GM12878 (cell line): Measurements from ENCODE around the gene ESR2. TPM values are rescaled to one million over a fixed set of nuclear protein-coding genes. Genes with fewer than 3 reads are reported as not detected.

Experiments used
- ATAC-seq: fragments of 200-7000 bp; cut with Tn5 transposase; 3 replicates; pipeline ENCODE4 v1.9.1; 2020; ENCODE audit warnings: mild to moderate bottlenecking, moderate library complexity
- BruUV-seq: library from RNA; stranded (reverse); fragments of 400-500 nt; replicated peaks from 2 replicates; lab custom pipeline; 2021; lab: Mats Ljungman, UMichigan
- CTCF ChIA-PET: fragments of 300-600 bp; sonication (Branson Sonifier 250); formaldehyde crosslinking; extraction: SDS; loops from one replicate; lab custom pipeline; 2021; ENCODE audit warnings: inconsistent platforms; lab: Yijun Ruan, JAX
- POLR2A ChIA-PET: fragments of 350-600 bp; formaldehyde crosslinking; extraction: SDS; loops from one replicate; lab custom pipeline; 2021; ENCODE audit warnings: inconsistent platforms; lab: Charles Lee
- RAD21 ChIA-PET: fragments of 300-600 bp; sonication (Branson Sonifier 250); formaldehyde crosslinking; loops from one replicate; lab custom pipeline; 2023; ENCODE audit warnings: antibody characterized with exemption; ENCODE audit not compliant: unreplicated experiment; lab: Charles Lee
- SMC1A ChIA-PET: fragments of 300-600 bp; sonication (Branson Sonifier 250); formaldehyde crosslinking; loops from one replicate; lab custom pipeline; 2023; ENCODE audit not compliant: unreplicated experiment, uncharacterized antibody; lab: Charles Lee
- DNase-seq: peaks from one replicate; pipeline ENCODE4 v3.0.0-alpha.2; 2011; ENCODE audit warnings: low read depth, low spot score
- FAIRE-seq: peaks from 3 replicates; lab custom pipeline; 2011; peaks lifted over from hg19 to GRCh38; lab: Jason Lieb, UNC
- H2AFZ ChIP-seq: 2 replicates; pipeline ENCODE4 v1.6.0; 2011; ENCODE audit warnings: low read depth, low read length, control low read depth; ENCODE audit not compliant: control insufficient read depth
- H3K27ac ChIP-seq: 2 replicates; pipeline ENCODE4 v1.5.1; 2011; ENCODE audit warnings: control low read depth; ENCODE audit not compliant: control insufficient read depth, insufficient read depth
- H3K27me3 ChIP-seq, 2 experiments: replicated peaks in 1 of 2; 2 replicates each; pipeline versions ENCODE4 v1.6.0 to v1.6.1; 2011; ENCODE audit warnings: low read length in 1 of 2; ENCODE audit not compliant: control insufficient read depth in 2 of 2, insufficient read depth in 2 of 2
- H3K36me3 ChIP-seq, 2 experiments: 2 replicates each; pipeline ENCODE4 v1.5.1; 2011; ENCODE audit warnings: low read length in 1 of 2; ENCODE audit not compliant: control insufficient read depth in 2 of 2, insufficient read depth in 2 of 2
- H3K4me1 ChIP-seq: 2 replicates; pipeline ENCODE4 v1.6.1; 2011; ENCODE audit warnings: mild to moderate bottlenecking, low read length, moderate library complexity, mixed read lengths; ENCODE audit not compliant: control insufficient read depth, insufficient read depth
- H3K4me2 ChIP-seq: 2 replicates; pipeline ENCODE4 v1.6.0; 2011; ENCODE audit warnings: control low read depth; ENCODE audit not compliant: control insufficient read depth, insufficient read depth
- H3K4me3 ChIP-seq: fragments of 200-600 bp; sonication (generic); 2 replicates; pipeline ENCODE4 v1.5.1; 2016
- H3K79me2 ChIP-seq: 2 replicates; pipeline ENCODE4 v1.6.0; 2011; ENCODE audit warnings: low read length; ENCODE audit not compliant: control insufficient read depth, insufficient read depth
- H3K9ac ChIP-seq: 2 replicates; pipeline ENCODE4 v1.8.0; 2011; ENCODE audit warnings: low read length, control low read depth, mixed read lengths; ENCODE audit not compliant: control insufficient read depth, insufficient read depth
- H3K9me3 ChIP-seq: replicated peaks from 3 replicates; pipeline ENCODE4 v1.5.1; 2011; ENCODE audit warnings: mild to moderate bottlenecking, low read length; ENCODE audit not compliant: control insufficient read depth, insufficient read depth
- H4K20me1 ChIP-seq: 2 replicates; pipeline ENCODE4 v1.6.0; 2011; ENCODE audit not compliant: control insufficient read depth, insufficient read depth
- BMI1 ChIP-seq: fragments of 450-650 bp; IDR thresholded peaks from 2 replicates; pipeline ENCODE4 v1.6.1; 2016; ENCODE audit warnings: mild to moderate bottlenecking, moderate library complexity, borderline replicate concordance
- IRF4 ChIP-seq: IDR thresholded peaks from 2 replicates; pipeline ENCODE4 v1.6.1; 2011; ENCODE audit warnings: low read depth, low read length
- KLF5 ChIP-seq: fragments of 450-650 bp; IDR thresholded peaks from 2 replicates; pipeline ENCODE4 v1.6.1; 2014; ENCODE audit warnings: mild to moderate bottlenecking; ENCODE audit not compliant: partially characterized antibody
- MTA3 ChIP-seq: IDR thresholded peaks from 2 replicates; pipeline ENCODE4 v1.6.1; 2012; ENCODE audit warnings: low read length, inconsistent platforms, borderline replicate concordance
- MXI1 ChIP-seq: fragments of 150-350 bp; IDR thresholded peaks from 2 replicates; pipeline ENCODE4 v1.6.1; 2011; ENCODE audit warnings: low read depth, mild to moderate bottlenecking, inconsistent platforms, low read length, improper control_type of control experiment
- RBBP5 ChIP-seq: fragments of 200-600 bp; sonication (generic); conservative IDR thresholded peaks from 2 replicates; pipeline ENCODE4 v1.6.1; 2016
- SIN3A ChIP-seq: IDR thresholded peaks from 2 replicates; pipeline ENCODE4 v1.6.1; 2012; ENCODE audit warnings: low read depth, low read length, improper control_type of control experiment
- SMAD5 ChIP-seq: IDR thresholded peaks from 2 replicates; pipeline ENCODE4 v1.6.1; 2016; ENCODE audit warnings: antibody characterized with exemption, low read depth
- SMARCA5 ChIP-seq: fragments of 450-650 bp; IDR thresholded peaks from 2 replicates; pipeline ENCODE4 v1.6.1; 2017; ENCODE audit warnings: mild to moderate bottlenecking
- STAT3 ChIP-seq: IDR thresholded peaks from 2 replicates; pipeline ENCODE4 v1.6.1; 2011; ENCODE audit warnings: low read depth, low read length, improper control_type of control experiment
- TCF12 ChIP-seq: IDR thresholded peaks from 2 replicates; pipeline ENCODE4 v1.6.1; 2011; ENCODE audit warnings: low read depth, mild to moderate bottlenecking, low read length
- YBX1 ChIP-seq: fragments of 450-650 bp; IDR thresholded peaks from 2 replicates; pipeline ENCODE4 v1.6.1; 2016; ENCODE audit warnings: antibody characterized with exemption
- WGBS: methylation state at CpG from one replicate; pipeline ENCODE4 v1.1.6; 2016; ENCODE audit warnings: low lambda C conversion rate; ENCODE audit not compliant: insufficient replicate concordance, insufficient coverage; ENCODE audit errors: missing lambda C conversion rate; 5-methylcytosine and 5-hydroxymethylcytosine counted together
- in situ Hi-C: fragments of 300-500 bp; cut with MboI; formaldehyde crosslinking; loops from 9 replicates; pipeline ENCODE4 v1.14.3; 2018; ENCODE audit warnings: mixed read lengths
- intact Hi-C: fragments of 100-400 bp; cut with micrococcal nuclease; formaldehyde crosslinking; loops from one replicate; pipeline ENCODE4 v1.14.2; 2022; ENCODE audit not compliant: unreplicated experiment
- polyA plus RNA-seq, 11 experiments: library from polyadenylated mRNA; depleted of rRNA in 4 of 11; unstranded in 6 of 11; stranded (reverse) in 5 of 11; fragments of >200 nt; fragmentation: Nextera tagmentation in 4 of 11; fragmentation: Illumina TruSeq in 1 of 11; extraction: Ambion mirVana in 4 of 11; extraction: Trizol in 1 of 11; gene quantifications; 1 replicate in 1 of 11; 2 replicates in 10 of 11; pipeline versions ENCODE4 v1.2.1 to v1.2.3, GENCODE V29; 2011 to 2016; ENCODE audit warnings: inconsistent platforms in 2 of 11, missing spikeins in 2 of 11, low read depth in 1 of 11
- total RNA-seq, 4 experiments: library from RNA; depleted of rRNA in 3 of 4; stranded (reverse); fragments of >200 nt in 3 of 4; fragmentation: Illumina TruSeq in 1 of 4; extraction: Trizol in 1 of 4; gene quantifications; 2 replicates each; pipeline versions ENCODE4 v1.2.1 to v1.2.3, GENCODE V29; 2013 to 2021
- TF ChIP-seq, protein P1 (sequence below): fragments of 450-650 bp; IDR thresholded peaks from 2 replicates; pipeline ENCODE4 v1.6.1; 2017; ENCODE audit warnings: mild to moderate bottlenecking
- TF ChIP-seq, protein P2 (sequence below): fragments of 450-650 bp; IDR thresholded peaks from 2 replicates; pipeline ENCODE4 v1.6.1; 2017; ENCODE audit warnings: borderline replicate concordance
- TF ChIP-seq, protein P3 (sequence below): fragments of 450-650 bp; IDR thresholded peaks from 2 replicates; pipeline ENCODE4 v1.6.1; 2017; ENCODE audit warnings: antibody characterized with exemption, mild to moderate bottlenecking, moderate library complexity
- TF ChIP-seq, protein P4 (sequence below): fragments of 450-650 bp; IDR thresholded peaks from 2 replicates; pipeline ENCODE4 v1.6.1; 2016; ENCODE audit warnings: mild to moderate bottlenecking, moderate library complexity, borderline replicate concordance

ESR2 gene
- total and polyA plus RNA-seq, 10 of the 15 experiments (the other 5 are each of a cell fraction or from before 2014, with no cell fraction given): 0.29 to 2.6 (median 0.81) TPM

DNA sequence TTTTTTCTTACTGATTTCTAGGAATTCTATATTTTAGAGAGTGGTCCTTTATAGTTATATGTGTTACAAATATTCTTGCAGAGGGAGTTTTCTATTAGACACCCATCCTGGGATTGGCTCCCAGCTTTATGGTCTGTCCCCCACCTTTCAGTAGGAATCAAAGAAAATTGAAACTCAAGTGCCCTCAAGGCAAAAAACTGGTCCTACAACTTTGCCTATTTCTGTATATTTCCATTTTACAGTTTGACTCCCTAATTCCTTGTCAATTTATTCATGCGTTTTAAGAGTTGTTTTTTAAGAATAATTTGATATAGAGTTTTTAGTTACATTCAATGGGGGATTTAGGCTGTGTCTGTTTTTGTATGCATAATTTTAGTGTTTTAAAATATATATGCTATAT lies 232.5 kb downstream of the ESR2 start:
- WGBS: 96% methylated on average over 1 of the region's 1 CpG
- Histone ChIP-seq H3K9ac (no peak overlapping the region), H3K4me2 (no peak overlapping the region), H3K79me2 (no peaks in the 10 kb centered on the region), H2AFZ (no peak overlapping the region), H3K27me3 (no peaks in the 10 kb centered on the region), H3K4me3 (no peak overlapping the region), H3K36me3 (peaks cover 0 to 5% of the 10 kb centered on the region in 2 experiments; a peak in 2 of 4 replicates), H4K20me1 (no peaks in the 10 kb centered on the region), H3K9me3 (no peaks in the 10 kb centered on the region), H3K27ac (no peak overlapping the region), H3K4me1 (no peaks in the 10 kb centered on the region)
- in situ Hi-C loops: no loop called here
- ATAC-seq (no peak), FAIRE-seq (no peak), DNase-seq (no peak)
- ChIA-PET RAD21 (interaction anchor here (0.6 to 1.7 kb wide), 2 partner anchors 237 to 313 kb away, joined by 3 read pairs; no protein-coding TSS in a partner anchor), POLR2A (no interaction called here), SMC1A (interaction anchor here (1.0 kb wide), 1 partner anchor 11 kb away, joined by 3 read pairs; no protein-coding TSS in a partner anchor), CTCF (interaction anchor here (0.8 to 3.6 kb wide), 7 partner anchors 9 to 241 kb away, joined by 3 to 25 read pairs (median 3); partner anchors contain the start of gene ESR2)
- BruUV-seq: no TSS peak
- intact Hi-C loops: loop anchor here (10.0 kb wide), 1 partner anchor 233 kb away; the partner anchor contains the start of gene ESR2
- TF ChIP-seq, protein P1, sequence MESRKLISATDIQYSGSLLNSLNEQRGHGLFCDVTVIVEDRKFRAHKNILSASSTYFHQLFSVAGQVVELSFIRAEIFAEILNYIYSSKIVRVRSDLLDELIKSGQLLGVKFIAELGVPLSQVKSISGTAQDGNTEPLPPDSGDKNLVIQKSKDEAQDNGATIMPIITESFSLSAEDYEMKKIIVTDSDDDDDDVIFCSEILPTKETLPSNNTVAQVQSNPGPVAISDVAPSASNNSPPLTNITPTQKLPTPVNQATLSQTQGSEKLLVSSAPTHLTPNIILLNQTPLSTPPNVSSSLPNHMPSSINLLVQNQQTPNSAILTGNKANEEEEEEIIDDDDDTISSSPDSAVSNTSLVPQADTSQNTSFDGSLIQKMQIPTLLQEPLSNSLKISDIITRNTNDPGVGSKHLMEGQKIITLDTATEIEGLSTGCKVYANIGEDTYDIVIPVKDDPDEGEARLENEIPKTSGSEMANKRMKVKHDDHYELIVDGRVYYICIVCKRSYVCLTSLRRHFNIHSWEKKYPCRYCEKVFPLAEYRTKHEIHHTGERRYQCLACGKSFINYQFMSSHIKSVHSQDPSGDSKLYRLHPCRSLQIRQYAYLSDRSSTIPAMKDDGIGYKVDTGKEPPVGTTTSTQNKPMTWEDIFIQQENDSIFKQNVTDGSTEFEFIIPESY: no peak
- TF ChIP-seq, protein P2, sequence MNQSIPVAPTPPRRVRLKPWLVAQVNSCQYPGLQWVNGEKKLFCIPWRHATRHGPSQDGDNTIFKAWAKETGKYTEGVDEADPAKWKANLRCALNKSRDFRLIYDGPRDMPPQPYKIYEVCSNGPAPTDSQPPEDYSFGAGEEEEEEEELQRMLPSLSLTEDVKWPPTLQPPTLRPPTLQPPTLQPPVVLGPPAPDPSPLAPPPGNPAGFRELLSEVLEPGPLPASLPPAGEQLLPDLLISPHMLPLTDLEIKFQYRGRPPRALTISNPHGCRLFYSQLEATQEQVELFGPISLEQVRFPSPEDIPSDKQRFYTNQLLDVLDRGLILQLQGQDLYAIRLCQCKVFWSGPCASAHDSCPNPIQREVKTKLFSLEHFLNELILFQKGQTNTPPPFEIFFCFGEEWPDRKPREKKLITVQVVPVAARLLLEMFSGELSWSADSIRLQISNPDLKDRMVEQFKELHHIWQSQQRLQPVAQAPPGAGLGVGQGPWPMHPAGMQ: no peak
- TF ChIP-seq TCF12: no peak
- TF ChIP-seq SIN3A: no peak
- TF ChIP-seq, protein P3, sequence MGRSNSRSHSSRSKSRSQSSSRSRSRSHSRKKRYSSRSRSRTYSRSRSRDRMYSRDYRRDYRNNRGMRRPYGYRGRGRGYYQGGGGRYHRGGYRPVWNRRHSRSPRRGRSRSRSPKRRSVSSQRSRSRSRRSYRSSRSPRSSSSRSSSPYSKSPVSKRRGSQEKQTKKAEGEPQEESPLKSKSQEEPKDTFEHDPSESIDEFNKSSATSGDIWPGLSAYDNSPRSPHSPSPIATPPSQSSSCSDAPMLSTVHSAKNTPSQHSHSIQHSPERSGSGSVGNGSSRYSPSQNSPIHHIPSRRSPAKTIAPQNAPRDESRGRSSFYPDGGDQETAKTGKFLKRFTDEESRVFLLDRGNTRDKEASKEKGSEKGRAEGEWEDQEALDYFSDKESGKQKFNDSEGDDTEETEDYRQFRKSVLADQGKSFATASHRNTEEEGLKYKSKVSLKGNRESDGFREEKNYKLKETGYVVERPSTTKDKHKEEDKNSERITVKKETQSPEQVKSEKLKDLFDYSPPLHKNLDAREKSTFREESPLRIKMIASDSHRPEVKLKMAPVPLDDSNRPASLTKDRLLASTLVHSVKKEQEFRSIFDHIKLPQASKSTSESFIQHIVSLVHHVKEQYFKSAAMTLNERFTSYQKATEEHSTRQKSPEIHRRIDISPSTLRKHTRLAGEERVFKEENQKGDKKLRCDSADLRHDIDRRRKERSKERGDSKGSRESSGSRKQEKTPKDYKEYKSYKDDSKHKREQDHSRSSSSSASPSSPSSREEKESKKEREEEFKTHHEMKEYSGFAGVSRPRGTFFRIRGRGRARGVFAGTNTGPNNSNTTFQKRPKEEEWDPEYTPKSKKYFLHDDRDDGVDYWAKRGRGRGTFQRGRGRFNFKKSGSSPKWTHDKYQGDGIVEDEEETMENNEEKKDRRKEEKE: no peak
- TF ChIP-seq, protein P4, sequence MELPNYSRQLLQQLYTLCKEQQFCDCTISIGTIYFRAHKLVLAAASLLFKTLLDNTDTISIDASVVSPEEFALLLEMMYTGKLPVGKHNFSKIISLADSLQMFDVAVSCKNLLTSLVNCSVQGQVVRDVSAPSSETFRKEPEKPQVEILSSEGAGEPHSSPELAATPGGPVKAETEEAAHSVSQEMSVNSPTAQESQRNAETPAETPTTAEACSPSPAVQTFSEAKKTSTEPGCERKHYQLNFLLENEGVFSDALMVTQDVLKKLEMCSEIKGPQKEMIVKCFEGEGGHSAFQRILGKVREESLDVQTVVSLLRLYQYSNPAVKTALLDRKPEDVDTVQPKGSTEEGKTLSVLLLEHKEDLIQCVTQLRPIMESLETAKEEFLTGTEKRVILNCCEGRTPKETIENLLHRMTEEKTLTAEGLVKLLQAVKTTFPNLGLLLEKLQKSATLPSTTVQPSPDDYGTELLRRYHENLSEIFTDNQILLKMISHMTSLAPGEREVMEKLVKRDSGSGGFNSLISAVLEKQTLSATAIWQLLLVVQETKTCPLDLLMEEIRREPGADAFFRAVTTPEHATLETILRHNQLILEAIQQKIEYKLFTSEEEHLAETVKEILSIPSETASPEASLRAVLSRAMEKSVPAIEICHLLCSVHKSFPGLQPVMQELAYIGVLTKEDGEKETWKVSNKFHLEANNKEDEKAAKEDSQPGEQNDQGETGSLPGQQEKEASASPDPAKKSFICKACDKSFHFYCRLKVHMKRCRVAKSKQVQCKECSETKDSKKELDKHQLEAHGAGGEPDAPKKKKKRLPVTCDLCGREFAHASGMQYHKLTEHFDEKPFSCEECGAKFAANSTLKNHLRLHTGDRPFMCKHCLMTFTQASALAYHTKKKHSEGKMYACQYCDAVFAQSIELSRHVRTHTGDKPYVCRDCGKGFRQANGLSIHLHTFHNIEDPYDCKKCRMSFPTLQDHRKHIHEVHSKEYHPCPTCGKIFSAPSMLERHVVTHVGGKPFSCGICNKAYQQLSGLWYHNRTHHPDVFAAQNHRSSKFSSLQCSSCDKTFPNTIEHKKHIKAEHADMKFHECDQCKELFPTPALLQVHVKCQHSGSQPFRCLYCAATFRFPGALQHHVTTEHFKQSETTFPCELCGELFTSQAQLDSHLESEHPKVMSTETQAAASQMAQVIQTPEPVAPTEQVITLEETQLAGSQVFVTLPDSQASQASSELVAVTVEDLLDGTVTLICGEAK: no peak
- no peak for TF ChIP-seq BMI1
- TF ChIP-seq MTA3: no peak
- TF ChIP-seq MXI1: no peak
- no peak for TF ChIP-seq YBX1
- no peak for TF ChIP-seq KLF5
- TF ChIP-seq STAT3: no peak
- no peak for TF ChIP-seq RBBP5
- TF ChIP-seq SMAD5: no peak
- TF ChIP-seq IRF4: no peak
- TF ChIP-seq SMARCA5: no peak
